Measurements from ENCODE around the gene PFDN2. TPM values are rescaled to one million over a fixed set of nuclear protein-coding genes. Genes with fewer than 3 reads are reported as not detected.

The PFDN2 gene
- total and polyA plus RNA-seq, 2 of the 8 experiments (the other 6 are each of a cell fraction or from before 2014, with no cell fraction given), result 66.2 to 71.2 TPM

DNA sequence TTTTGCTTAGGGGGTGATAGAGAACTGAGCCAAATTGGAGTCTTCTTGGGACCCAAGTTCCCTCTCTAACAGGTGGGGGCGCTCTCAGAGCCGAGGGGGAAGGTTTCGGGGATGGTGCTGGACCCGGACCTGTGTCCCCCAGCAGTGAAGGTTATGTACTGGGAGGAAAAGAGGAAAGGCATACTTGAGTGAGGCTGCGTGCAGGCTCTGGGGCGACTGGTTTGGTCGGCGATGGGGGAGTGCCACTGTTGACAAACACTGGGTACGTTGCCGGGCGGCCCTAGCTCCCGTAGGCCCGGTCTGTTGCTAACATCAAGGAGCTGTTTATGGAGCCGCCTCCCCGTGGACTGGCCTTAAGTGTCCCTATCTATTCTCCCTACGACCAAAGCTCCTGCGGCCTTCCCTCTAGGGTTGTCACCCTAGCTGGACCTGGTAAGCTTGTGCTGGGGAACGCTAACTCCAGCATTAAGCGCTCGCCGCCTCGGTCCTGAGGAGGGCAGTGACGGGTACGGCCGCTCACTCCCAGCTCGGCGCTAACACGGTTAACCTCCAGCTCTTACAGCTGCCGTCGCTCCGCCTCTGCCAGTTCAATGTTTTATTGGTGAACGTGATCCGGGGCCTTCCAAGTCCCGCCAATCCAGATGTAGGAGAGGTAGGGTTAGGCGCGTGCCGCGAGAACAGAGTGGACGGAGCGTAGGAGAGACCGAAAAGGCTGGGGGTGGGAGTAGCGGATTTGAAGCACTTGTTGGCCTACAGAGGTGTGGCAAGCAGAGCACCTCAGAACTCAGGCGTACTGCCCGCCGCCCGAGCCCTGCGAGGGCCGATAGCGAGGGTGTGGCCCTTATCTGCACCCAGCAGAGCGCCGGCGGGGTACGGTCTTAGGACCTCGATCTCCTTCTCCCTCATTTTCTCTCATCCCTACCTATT is 48.2 kb upstream of the PFDN2 start, which contains the start of gene PPOX (continued):
- TF ChIP-seq, protein P1, sequence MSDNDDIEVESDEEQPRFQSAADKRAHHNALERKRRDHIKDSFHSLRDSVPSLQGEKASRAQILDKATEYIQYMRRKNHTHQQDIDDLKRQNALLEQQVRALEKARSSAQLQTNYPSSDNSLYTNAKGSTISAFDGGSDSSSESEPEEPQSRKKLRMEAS (IDR thresholded peaks at IDR 0.05), result peak; percentile 90
- no peak for TF ChIP-seq TAF7 (optimal IDR thresholded peaks at IDR 0.05; ENCODE audit: borderline replicate concordance, low read depth, low read length)
- TF ChIP-seq, protein P2, sequence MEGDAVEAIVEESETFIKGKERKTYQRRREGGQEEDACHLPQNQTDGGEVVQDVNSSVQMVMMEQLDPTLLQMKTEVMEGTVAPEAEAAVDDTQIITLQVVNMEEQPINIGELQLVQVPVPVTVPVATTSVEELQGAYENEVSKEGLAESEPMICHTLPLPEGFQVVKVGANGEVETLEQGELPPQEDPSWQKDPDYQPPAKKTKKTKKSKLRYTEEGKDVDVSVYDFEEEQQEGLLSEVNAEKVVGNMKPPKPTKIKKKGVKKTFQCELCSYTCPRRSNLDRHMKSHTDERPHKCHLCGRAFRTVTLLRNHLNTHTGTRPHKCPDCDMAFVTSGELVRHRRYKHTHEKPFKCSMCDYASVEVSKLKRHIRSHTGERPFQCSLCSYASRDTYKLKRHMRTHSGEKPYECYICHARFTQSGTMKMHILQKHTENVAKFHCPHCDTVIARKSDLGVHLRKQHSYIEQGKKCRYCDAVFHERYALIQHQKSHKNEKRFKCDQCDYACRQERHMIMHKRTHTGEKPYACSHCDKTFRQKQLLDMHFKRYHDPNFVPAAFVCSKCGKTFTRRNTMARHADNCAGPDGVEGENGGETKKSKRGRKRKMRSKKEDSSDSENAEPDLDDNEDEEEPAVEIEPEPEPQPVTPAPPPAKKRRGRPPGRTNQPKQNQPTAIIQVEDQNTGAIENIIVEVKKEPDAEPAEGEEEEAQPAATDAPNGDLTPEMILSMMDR (IDR thresholded peaks at IDR 0.05; ENCODE audit: control extremely low read depth in 1 of 3, insufficient read depth in 1 of 3, low read depth in 1 of 3, low read length in 3 of 3), result peak; percentile 45 to 55 (median 50)
- TF ChIP-seq POLR2A (IDR thresholded peaks at IDR 0.05; ENCODE audit: control extremely low read depth in 1 of 2, low read depth in 2 of 2, low read length in 2 of 2), result peak; percentile 56 to 84
- no peak for TF ChIP-seq JUN (IDR thresholded peaks at IDR 0.05; ENCODE audit: low read depth, low read length)
- TF ChIP-seq, protein P3, sequence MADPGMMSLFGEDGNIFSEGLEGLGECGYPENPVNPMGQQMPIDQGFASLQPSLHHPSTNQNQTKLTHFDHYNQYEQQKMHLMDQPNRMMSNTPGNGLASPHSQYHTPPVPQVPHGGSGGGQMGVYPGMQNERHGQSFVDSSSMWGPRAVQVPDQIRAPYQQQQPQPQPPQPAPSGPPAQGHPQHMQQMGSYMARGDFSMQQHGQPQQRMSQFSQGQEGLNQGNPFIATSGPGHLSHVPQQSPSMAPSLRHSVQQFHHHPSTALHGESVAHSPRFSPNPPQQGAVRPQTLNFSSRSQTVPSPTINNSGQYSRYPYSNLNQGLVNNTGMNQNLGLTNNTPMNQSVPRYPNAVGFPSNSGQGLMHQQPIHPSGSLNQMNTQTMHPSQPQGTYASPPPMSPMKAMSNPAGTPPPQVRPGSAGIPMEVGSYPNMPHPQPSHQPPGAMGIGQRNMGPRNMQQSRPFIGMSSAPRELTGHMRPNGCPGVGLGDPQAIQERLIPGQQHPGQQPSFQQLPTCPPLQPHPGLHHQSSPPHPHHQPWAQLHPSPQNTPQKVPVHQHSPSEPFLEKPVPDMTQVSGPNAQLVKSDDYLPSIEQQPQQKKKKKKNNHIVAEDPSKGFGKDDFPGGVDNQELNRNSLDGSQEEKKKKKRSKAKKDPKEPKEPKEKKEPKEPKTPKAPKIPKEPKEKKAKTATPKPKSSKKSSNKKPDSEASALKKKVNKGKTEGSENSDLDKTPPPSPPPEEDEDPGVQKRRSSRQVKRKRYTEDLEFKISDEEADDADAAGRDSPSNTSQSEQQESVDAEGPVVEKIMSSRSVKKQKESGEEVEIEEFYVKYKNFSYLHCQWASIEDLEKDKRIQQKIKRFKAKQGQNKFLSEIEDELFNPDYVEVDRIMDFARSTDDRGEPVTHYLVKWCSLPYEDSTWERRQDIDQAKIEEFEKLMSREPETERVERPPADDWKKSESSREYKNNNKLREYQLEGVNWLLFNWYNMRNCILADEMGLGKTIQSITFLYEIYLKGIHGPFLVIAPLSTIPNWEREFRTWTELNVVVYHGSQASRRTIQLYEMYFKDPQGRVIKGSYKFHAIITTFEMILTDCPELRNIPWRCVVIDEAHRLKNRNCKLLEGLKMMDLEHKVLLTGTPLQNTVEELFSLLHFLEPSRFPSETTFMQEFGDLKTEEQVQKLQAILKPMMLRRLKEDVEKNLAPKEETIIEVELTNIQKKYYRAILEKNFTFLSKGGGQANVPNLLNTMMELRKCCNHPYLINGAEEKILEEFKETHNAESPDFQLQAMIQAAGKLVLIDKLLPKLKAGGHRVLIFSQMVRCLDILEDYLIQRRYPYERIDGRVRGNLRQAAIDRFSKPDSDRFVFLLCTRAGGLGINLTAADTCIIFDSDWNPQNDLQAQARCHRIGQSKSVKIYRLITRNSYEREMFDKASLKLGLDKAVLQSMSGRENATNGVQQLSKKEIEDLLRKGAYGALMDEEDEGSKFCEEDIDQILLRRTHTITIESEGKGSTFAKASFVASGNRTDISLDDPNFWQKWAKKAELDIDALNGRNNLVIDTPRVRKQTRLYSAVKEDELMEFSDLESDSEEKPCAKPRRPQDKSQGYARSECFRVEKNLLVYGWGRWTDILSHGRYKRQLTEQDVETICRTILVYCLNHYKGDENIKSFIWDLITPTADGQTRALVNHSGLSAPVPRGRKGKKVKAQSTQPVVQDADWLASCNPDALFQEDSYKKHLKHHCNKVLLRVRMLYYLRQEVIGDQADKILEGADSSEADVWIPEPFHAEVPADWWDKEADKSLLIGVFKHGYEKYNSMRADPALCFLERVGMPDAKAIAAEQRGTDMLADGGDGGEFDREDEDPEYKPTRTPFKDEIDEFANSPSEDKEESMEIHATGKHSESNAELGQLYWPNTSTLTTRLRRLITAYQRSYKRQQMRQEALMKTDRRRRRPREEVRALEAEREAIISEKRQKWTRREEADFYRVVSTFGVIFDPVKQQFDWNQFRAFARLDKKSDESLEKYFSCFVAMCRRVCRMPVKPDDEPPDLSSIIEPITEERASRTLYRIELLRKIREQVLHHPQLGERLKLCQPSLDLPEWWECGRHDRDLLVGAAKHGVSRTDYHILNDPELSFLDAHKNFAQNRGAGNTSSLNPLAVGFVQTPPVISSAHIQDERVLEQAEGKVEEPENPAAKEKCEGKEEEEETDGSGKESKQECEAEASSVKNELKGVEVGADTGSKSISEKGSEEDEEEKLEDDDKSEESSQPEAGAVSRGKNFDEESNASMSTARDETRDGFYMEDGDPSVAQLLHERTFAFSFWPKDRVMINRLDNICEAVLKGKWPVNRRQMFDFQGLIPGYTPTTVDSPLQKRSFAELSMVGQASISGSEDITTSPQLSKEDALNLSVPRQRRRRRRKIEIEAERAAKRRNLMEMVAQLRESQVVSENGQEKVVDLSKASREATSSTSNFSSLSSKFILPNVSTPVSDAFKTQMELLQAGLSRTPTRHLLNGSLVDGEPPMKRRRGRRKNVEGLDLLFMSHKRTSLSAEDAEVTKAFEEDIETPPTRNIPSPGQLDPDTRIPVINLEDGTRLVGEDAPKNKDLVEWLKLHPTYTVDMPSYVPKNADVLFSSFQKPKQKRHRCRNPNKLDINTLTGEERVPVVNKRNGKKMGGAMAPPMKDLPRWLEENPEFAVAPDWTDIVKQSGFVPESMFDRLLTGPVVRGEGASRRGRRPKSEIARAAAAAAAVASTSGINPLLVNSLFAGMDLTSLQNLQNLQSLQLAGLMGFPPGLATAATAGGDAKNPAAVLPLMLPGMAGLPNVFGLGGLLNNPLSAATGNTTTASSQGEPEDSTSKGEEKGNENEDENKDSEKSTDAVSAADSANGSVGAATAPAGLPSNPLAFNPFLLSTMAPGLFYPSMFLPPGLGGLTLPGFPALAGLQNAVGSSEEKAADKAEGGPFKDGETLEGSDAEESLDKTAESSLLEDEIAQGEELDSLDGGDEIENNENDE (IDR thresholded peaks at IDR 0.05; ENCODE audit: insufficient replicate concordance, low read length), result no peak

Measured in H1 (cell line).